Activated CD8-positive, alpha-beta T cell treated with anti-CD3 and anti-CD28 coated beads for 36 hours (primary cell): ENCODE data around the gene TSPAN31. TPM values are rescaled to one million over a fixed set of nuclear protein-coding genes. Genes with fewer than 3 reads are reported as not detected.

ENCODE experiments used
- ATAC-seq: fragments of 200-7000 bp; cut with Tn5 transposase; one replicate; pipeline ENCODE4 v1.10.0; 2021; ENCODE audit warnings: mild to moderate bottlenecking, moderate library complexity
- CTCF ChIA-PET: fragments of 350-600 bp; sonication (Branson Sonifier 250); formaldehyde crosslinking; loops from one replicate; lab custom pipeline; 2021; ENCODE audit warnings: antibody characterized with exemption; lab: Charles Lee
- POLR2A ChIA-PET: fragments of 350-600 bp; sonication (Branson Sonifier 250); formaldehyde crosslinking; loops from one replicate; lab custom pipeline; 2021; ENCODE audit warnings: antibody characterized with exemption; lab: Charles Lee
- DNase-seq: peaks from one replicate; pipeline ENCODE4 v3.0.0-alpha.2; 2020
- H3K27ac Mint-ChIP-seq: one replicate; pipeline ENCODE4 v1.8.0; 2021; ENCODE audit warnings: mild to moderate bottlenecking, mixed read lengths
- H3K27me3 Mint-ChIP-seq: one replicate; pipeline ENCODE4 v1.8.0; 2021; ENCODE audit warnings: mixed read lengths
- H3K36me3 Mint-ChIP-seq: one replicate; pipeline ENCODE4 v1.8.0; 2021; ENCODE audit warnings: low read depth, mixed read lengths
- H3K4me1 Mint-ChIP-seq: one replicate; pipeline ENCODE4 v1.8.0; 2021; ENCODE audit warnings: low read depth, mixed read lengths
- H3K4me3 Mint-ChIP-seq: one replicate; pipeline ENCODE4 v1.8.0; 2021; ENCODE audit warnings: mild to moderate bottlenecking, moderate library complexity, mixed read lengths
- H3K9me3 Mint-ChIP-seq: one replicate; pipeline ENCODE4 v1.8.0; 2021; ENCODE audit warnings: mixed read lengths
- intact Hi-C: fragments of 100-400 bp; cut with micrococcal nuclease; formaldehyde crosslinking; loops from one replicate; pipeline ENCODE4 v1.10.0; 2022
- total RNA-seq, 2 experiments: library from RNA; stranded (reverse); gene quantifications; one replicate each; pipeline ENCODE4 v1.2.3, GENCODE V29; 2021
- TF ChIP-seq, protein P1 (sequence below): fragments of 200-600 bp; IDR thresholded peaks from one replicate; pipeline ENCODE4 v1.8.0; 2022; ENCODE audit warnings: antibody characterized with exemption, mild to moderate bottlenecking

TSPAN31 gene
- total RNA-seq, 2 experiments from 2014 or later: 6.9 to 7.5 TPM

DNA sequence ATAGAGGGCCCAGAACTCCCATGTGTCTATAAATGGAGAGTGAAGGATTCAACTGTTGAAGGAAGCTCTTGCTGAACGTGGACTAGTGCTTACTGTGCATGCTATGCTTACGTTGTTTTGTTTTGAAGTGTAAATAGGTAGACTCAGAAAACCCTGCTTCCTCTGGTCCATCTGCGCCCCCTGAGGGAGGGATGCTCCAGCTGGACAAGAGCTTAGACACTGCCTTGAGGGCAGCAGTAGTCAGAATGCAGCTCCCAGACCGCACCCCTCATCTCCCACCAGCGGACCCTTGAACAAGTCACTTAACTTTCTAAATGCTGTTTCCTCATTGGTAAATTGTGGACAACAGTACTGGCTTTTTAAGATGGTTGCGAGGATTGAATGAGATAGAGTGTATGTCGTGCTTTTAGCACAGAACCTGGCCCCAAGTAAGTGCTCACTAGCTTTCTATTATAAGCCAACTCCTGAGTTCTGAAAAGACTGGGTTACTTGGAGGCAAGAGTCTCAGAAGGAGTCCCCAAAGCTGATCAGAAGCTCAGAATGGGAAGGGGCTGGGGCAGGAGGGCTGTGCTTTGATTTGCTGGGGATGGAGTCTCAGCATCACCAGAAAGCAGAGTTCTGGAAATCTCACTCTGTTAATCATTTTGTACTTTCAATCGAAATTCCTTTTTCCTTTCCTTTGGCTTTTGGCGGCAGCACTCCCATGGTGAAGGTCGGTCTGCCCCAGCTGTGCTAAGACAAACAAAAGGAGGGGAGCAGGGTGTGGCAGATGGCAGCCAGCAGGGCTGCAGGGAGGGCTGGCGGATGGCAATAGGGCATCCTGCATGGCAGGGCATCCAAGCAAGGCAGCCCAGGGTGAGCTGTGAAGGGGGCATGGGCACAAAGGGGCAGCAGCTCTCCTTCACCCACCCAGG, 21.9 kb upstream of the TSPAN31 start:
- H3K4me1 Mint-ChIP-seq: peaks cover 6% of the 10 kb centered on the region
- H3K27ac Mint-ChIP-seq: no peak overlapping the region
- no peak overlapping the region for H3K4me3 Mint-ChIP-seq
- H3K27me3 Mint-ChIP-seq: no peaks in the 10 kb centered on the region
- TF ChIP-seq, protein P1, sequence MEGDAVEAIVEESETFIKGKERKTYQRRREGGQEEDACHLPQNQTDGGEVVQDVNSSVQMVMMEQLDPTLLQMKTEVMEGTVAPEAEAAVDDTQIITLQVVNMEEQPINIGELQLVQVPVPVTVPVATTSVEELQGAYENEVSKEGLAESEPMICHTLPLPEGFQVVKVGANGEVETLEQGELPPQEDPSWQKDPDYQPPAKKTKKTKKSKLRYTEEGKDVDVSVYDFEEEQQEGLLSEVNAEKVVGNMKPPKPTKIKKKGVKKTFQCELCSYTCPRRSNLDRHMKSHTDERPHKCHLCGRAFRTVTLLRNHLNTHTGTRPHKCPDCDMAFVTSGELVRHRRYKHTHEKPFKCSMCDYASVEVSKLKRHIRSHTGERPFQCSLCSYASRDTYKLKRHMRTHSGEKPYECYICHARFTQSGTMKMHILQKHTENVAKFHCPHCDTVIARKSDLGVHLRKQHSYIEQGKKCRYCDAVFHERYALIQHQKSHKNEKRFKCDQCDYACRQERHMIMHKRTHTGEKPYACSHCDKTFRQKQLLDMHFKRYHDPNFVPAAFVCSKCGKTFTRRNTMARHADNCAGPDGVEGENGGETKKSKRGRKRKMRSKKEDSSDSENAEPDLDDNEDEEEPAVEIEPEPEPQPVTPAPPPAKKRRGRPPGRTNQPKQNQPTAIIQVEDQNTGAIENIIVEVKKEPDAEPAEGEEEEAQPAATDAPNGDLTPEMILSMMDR: no peak
- intact Hi-C loops: no loop called here
- ChIA-PET CTCF (interaction anchor here (0.8 to 1.8 kb wide), 4 partner anchors 10 to 18 kb away, joined by 3 to 4 read pairs (median 3); no protein-coding TSS in a partner anchor), POLR2A (interaction anchor here (0.7 to 1.5 kb wide), 4 partner anchors 19 to 160 kb away, joined by 3 to 4 read pairs (median 3); partner anchors contain the start of gene TSPAN31)
- DNase-seq: no peak
- no peaks in the 10 kb centered on the region for H3K9me3 Mint-ChIP-seq
- peaks cover 27% of the 10 kb centered on the region for H3K36me3 Mint-ChIP-seq
- ATAC-seq: no peak

DNA sequence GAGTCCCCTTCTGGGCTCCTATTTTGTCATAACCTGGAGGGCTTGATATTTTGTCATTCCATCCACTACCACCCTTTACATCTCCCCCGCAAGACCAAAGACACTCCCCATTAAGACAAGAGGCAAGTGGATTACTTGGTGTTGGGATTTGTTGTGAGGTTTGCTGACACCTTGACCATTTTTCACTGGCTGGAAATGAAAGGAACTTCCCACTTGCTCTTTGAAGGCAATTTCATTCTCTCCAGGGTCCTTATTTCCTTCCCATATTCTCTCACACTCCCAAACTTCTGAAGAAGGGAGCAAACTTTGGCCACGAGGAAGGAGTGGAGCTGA, 21.2 kb upstream of the TSPAN31 start:
- ChIA-PET POLR2A (interaction anchor here (0.9 to 1.5 kb wide), 6 partner anchors 17 to 161 kb away, joined by 3 to 4 read pairs (median 3); partner anchors contain the start of genes OS9 and TSPAN31), CTCF (interaction anchor here (0.8 to 1.8 kb wide), 4 partner anchors 10 to 19 kb away, joined by 3 to 4 read pairs (median 3); no protein-coding TSS in a partner anchor)
- DNase-seq: no peak
- TF ChIP-seq, protein P1: no peak
- Mint-ChIP-seq H3K27me3 (no peaks in the 10 kb centered on the region), H3K9me3 (no peaks in the 10 kb centered on the region), H3K4me1 (peaks cover 6% of the 10 kb centered on the region), H3K36me3 (peaks cover 25% of the 10 kb centered on the region), H3K4me3 (no peak overlapping the region), H3K27ac (no peak overlapping the region)
- intact Hi-C loops: no loop called here
- no peak for ATAC-seq

DNA sequence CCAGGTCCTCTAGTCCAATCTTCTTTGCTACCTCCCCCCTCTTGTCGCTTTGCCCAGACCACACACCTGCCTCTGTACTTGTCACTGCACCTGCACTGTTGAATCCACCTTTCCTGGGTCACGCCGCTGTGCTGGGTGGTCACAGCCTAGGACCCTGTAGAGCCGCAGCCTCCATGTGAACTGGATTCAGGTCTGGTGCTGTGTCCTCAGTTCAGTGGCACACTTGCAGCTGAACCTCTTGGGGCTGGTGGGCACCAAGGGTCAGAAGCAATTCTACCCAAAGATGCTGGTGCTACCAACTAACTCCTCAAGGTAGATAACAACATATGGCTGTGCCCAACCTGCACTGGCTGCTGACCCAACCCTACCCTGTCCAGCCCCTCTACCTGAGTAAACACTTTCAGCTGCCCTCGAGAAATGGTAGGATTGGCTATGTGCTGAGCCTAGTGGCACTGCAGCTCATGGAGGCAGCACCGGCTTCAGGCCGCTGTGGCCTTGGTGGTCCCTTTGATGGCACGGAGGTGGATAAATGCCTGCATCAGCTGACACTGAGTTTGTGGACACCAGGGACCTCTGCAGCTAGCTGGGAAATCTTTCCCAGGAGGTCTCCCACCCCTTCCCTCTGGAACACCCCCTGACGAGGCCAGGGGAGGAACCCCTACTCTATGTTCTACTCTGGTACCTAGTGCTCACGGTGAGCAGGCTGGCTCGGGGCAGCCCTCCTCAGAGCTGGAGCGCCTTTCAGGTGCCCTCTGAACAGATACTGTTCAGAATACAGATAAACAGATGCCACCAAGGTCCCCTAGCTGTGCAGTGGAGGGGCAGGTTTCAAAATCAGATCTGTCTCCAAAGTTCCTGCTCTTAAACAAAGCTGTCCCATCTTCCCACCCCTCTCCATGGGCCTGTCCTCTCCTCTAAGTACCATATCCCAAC, 20.6 kb upstream of the TSPAN31 start:
- Mint-ChIP-seq H3K27ac (no peak overlapping the region), H3K27me3 (no peaks in the 10 kb centered on the region), H3K36me3 (peaks cover 23% of the 10 kb centered on the region), H3K4me1 (peaks cover 6% of the 10 kb centered on the region), H3K9me3 (no peaks in the 10 kb centered on the region), H3K4me3 (no peak overlapping the region)
- ATAC-seq: peak; percentile 21
- DNase-seq: no peak
- intact Hi-C loops: no loop called here
- ChIA-PET CTCF (interaction anchor here (1.8 kb wide), 1 partner anchor 12 kb away, joined by 4 read pairs; no protein-coding TSS in a partner anchor), POLR2A (interaction anchor here (0.9 to 1.5 kb wide), 8 partner anchors 12 to 162 kb away, joined by 3 to 4 read pairs (median 3); partner anchors contain the start of genes OS9 and TSPAN31)
- TF ChIP-seq, protein P1: no peak

DNA sequence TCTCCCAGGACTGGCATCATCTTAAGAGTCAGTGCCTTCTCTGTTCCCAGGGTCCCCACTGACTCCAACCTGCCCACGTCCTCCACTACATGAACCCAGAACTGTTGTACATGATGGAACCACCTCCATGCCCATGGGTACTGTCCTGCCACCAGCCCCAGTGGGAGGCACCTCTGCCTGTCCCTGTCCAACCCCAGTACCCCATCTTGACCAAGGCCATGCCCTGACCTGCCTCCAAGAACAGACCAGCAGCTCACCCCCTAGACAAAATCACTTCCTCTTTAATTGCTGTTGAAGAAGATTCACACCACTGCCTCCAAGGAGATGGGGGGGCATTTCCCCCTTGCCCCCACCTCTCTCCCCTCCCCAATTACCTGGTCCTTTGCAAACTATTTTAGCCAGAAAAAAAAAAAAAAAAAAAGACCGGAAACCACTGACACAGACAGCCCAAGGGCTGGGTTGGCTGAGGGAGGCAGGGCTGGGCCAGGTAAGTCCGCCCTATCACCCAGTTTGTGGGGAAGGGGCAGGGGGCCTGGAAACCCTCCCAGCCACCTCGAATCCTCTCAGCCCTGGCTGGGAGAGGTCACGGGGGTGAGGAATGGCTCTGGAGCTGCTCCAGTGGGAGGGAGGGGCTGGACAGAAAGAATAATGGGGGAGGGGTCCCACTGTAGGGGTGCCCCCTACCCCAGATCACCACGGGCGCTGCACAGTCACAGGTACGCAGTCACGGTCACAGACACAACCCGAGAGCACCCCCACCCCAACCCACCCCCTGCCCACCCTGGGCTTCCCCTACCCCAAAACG, 19.7 kb upstream of the TSPAN31 start:
- Mint-ChIP-seq H3K27ac (no peak overlapping the region), H3K36me3 (peaks cover 25% of the 10 kb centered on the region), H3K4me1 (peaks cover 6% of the 10 kb centered on the region), H3K4me3 (no peak overlapping the region), H3K27me3 (no peaks in the 10 kb centered on the region), H3K9me3 (no peaks in the 10 kb centered on the region)
- TF ChIP-seq, protein P1: no peak
- DNase-seq: no peak
- intact Hi-C loops: no loop called here
- POLR2A ChIA-PET: interaction anchor here (0.9 to 1.4 kb wide), 5 partner anchors 12 to 150 kb away, joined by 3 read pairs; partner anchors contain the start of gene OS9
- ATAC-seq: no peak
- CTCF ChIA-PET: interaction anchor here (1.4 to 1.5 kb wide), 2 partner anchors 16 to 69 kb away, joined by 3 to 8 read pairs; no protein-coding TSS in a partner anchor
